Measurements from ENCODE around the gene DUS2. TPM values are rescaled to one million over a fixed set of nuclear protein-coding genes. Genes with fewer than 3 reads are reported as not detected.

Gene DUS2
- total and polyA plus RNA-seq, 9 of the 15 experiments (the other 6 are each of a cell fraction or from before 2014, with no cell fraction given): 5.8 to 22.5 (median 20.6) TPM

GRCh38 chr16:68085259-68086071 lies 62.4 kb downstream of the DUS2 start, which contains the start of gene NFATC3 (continued):
- TF ChIP-seq, protein P1, sequence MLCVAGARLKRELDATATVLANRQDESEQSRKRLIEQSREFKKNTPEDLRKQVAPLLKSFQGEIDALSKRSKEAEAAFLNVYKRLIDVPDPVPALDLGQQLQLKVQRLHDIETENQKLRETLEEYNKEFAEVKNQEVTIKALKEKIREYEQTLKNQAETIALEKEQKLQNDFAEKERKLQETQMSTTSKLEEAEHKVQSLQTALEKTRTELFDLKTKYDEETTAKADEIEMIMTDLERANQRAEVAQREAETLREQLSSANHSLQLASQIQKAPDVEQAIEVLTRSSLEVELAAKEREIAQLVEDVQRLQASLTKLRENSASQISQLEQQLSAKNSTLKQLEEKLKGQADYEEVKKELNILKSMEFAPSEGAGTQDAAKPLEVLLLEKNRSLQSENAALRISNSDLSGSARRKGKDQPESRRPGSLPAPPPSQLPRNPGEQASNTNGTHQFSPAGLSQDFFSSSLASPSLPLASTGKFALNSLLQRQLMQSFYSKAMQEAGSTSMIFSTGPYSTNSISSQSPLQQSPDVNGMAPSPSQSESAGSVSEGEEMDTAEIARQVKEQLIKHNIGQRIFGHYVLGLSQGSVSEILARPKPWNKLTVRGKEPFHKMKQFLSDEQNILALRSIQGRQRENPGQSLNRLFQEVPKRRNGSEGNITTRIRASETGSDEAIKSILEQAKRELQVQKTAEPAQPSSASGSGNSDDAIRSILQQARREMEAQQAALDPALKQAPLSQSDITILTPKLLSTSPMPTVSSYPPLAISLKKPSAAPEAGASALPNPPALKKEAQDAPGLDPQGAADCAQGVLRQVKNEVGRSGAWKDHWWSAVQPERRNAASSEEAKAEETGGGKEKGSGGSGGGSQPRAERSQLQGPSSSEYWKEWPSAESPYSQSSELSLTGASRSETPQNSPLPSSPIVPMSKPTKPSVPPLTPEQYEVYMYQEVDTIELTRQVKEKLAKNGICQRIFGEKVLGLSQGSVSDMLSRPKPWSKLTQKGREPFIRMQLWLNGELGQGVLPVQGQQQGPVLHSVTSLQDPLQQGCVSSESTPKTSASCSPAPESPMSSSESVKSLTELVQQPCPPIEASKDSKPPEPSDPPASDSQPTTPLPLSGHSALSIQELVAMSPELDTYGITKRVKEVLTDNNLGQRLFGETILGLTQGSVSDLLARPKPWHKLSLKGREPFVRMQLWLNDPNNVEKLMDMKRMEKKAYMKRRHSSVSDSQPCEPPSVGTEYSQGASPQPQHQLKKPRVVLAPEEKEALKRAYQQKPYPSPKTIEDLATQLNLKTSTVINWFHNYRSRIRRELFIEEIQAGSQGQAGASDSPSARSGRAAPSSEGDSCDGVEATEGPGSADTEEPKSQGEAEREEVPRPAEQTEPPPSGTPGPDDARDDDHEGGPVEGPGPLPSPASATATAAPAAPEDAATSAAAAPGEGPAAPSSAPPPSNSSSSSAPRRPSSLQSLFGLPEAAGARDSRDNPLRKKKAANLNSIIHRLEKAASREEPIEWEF (CRISPR knock-in tag; IDR thresholded peaks at IDR 0.05): no peak
- TF ChIP-seq ELF2 (CRISPR knock-in tag; IDR thresholded peaks at IDR 0.05): no peak
- no peak for TF ChIP-seq ZNF699 (CRISPR knock-in tag; IDR thresholded peaks at IDR 0.05; ENCODE audit: insufficient replicate concordance)
- no peak for TF ChIP-seq STAT5A (IDR thresholded peaks at IDR 0.05; ENCODE audit: borderline replicate concordance, low read length)
- TF ChIP-seq ESRRB (CRISPR knock-in tag; IDR thresholded peaks at IDR 0.05; ENCODE audit: borderline replicate concordance): no peak
- TF ChIP-seq ZFPM2 (CRISPR knock-in tag; IDR thresholded peaks at IDR 0.05): no peak
- no peak for TF ChIP-seq EP300 (IDR thresholded peaks at IDR 0.05; ENCODE audit: low read length)
- TF ChIP-seq, protein P2, sequence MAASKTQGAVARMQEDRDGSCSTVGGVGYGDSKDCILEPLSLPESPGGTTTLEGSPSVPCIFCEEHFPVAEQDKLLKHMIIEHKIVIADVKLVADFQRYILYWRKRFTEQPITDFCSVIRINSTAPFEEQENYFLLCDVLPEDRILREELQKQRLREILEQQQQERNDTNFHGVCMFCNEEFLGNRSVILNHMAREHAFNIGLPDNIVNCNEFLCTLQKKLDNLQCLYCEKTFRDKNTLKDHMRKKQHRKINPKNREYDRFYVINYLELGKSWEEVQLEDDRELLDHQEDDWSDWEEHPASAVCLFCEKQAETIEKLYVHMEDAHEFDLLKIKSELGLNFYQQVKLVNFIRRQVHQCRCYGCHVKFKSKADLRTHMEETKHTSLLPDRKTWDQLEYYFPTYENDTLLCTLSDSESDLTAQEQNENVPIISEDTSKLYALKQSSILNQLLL (CRISPR knock-in tag; IDR thresholded peaks at IDR 0.05; ENCODE audit: borderline replicate concordance): no peak
- no peak for TF ChIP-seq ZNF77 (CRISPR knock-in tag; IDR thresholded peaks at IDR 0.05)
- TF ChIP-seq, protein P3, sequence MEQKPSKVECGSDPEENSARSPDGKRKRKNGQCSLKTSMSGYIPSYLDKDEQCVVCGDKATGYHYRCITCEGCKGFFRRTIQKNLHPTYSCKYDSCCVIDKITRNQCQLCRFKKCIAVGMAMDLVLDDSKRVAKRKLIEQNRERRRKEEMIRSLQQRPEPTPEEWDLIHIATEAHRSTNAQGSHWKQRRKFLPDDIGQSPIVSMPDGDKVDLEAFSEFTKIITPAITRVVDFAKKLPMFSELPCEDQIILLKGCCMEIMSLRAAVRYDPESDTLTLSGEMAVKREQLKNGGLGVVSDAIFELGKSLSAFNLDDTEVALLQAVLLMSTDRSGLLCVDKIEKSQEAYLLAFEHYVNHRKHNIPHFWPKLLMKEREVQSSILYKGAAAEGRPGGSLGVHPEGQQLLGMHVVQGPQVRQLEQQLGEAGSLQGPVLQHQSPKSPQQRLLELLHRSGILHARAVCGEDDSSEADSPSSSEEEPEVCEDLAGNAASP (IDR thresholded peaks at IDR 0.05): no peak
- no peak for TF ChIP-seq TEAD2 (tag; IDR thresholded peaks at IDR 0.05)
- TF ChIP-seq KDM1A (IDR thresholded peaks at IDR 0.05): no peak
- TF ChIP-seq KAT2B (IDR thresholded peaks at IDR 0.05; ENCODE audit: low read depth, low read length): no peak
- TF ChIP-seq ZBTB43 (CRISPR knock-in tag; IDR thresholded peaks at IDR 0.05): peak; percentile 80; the same call in 1 of the 2 replicates
- TF ChIP-seq NR2F6 (CRISPR knock-in tag; IDR thresholded peaks at IDR 0.05): no peak
- TF ChIP-seq NFIC (IDR thresholded peaks at IDR 0.05): peak; percentile 80
- no peak for TF ChIP-seq SMARCA5 (IDR thresholded peaks at IDR 0.05)
- TF ChIP-seq HDGF (IDR thresholded peaks at IDR 0.05): no peak
- peak; percentile 20; the same call in 1 of the 2 replicates for TF ChIP-seq KLF13 (tag; IDR thresholded peaks at IDR 0.05; ENCODE audit: borderline replicate concordance, low read depth)
- no peak for TF ChIP-seq DIDO1 (tag; IDR thresholded peaks at IDR 0.05; ENCODE audit: low read depth)
- TF ChIP-seq DPF2 (IDR thresholded peaks at IDR 0.05): no peak
